Activated T-helper 1 cell treated with Interleukin-2 at 50 U/mL for 16 hours (primary cell): ENCODE data around the gene CYP2D6.
"Not testable (repeated sequence)": the region's sequence is repeated elsewhere in the genome, so short reads cannot be mapped to it uniquely, and the experiment has no call there.

Experiments
- DNase-seq: peaks from one replicate; pipeline ENCODE4 v3.0.0-alpha.2; 2020; ENCODE audit warnings: low read depth

Gene CYP2D6

DNA sequence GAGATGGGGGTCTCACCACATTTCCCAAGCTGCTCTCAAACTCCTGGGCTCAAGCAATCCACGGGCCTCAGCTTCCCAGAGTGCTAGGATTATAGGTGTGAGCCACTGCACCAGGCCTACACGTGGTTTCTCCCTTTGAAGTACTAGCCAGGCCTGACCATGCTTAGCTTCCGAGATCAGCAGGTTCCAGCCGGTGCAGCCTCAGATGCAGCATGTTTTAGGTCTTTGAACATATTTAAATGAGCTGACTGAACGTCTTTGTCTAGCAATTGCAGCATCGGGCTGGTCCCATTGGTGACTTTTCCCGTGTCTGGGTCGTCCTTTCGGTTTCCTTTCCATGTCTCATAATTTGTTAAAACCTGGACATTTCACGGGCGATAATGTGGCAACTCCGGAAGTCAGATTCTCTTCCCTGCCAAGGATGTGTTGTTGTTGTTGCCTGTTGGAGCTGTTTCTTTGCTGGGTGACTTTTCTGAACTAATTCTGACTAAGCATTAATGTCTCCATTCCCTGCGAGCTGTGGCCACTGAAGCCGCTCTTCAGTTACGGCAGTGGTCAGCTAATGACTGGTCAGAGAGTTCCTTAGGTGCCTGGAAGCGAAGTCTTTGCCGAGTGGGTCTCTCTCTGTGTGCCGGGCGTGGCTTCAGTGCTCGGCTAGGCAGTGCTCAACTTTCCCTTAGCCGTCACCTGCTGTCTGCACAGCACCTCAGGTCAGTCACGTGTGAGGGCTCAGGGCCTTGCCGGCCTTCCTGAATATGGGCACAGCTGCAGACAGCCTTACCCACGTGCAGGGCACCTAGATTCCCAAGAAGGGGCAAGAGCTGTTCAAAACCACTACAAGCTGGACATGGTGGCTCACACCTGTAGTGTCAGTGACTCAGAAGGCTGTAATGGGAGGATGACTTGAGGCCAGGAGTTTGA, 3.8 kb upstream of the CYP2D6 start:
- no peak for DNase-seq

- no peak for DNase-seq
These were observed 1.8 kb upstream of the CYP2D6 start for GRCh38 chr22:42132457-42132856.

- no peak for DNase-seq
These were observed 952 bp upstream of the CYP2D6 start for GRCh38 chr22:42131562-42131961.

- DNase-seq: not testable (repeated sequence)
These were observed 428 bp downstream of the CYP2D6 start for GRCh38 chr22:42130182-42130581.

DNA sequence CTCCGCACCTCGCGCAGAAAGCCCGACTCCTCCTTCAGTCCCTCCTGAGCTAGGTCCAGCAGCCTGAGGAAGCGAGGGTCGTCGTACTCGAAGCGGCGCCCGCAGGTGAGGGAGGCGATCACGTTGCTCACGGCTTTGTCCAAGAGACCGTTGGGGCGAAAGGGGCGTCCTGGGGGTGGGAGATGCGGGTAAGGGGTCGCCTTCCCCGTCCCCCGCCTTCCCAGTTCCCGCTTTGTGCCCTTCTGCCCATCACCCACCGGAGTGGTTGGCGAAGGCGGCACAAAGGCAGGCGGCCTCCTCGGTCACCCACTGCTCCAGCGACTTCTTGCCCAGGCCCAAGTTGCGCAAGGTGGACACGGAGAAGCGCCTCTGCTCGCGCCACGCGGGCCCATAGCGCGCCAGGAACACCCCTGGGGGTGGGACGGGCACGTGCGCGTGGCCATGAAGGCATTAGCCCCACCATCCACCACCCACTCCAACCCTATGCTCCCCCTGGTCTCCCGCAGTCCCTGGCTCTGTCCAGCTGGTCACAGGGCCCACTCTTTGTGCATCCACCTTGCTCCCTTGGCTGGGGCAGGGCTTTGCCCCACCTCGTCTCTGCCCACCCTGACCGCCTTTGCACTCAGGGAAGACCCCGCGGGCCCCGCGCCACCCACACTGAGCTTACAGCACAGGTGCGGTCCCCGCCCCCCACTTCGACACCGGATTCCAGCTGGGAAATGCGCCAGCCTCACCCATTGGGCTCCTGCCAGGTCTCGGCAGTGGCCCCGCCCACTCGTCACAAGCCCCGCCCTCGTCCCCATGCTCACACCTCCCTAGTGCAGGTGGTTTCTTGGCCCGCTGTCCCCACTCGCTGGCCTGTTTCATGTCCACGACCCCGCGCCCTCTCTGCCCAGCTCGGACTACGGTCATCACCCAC, 1.6 kb downstream of the CYP2D6 start:
- DNase-seq: not testable (repeated sequence)

DNA sequence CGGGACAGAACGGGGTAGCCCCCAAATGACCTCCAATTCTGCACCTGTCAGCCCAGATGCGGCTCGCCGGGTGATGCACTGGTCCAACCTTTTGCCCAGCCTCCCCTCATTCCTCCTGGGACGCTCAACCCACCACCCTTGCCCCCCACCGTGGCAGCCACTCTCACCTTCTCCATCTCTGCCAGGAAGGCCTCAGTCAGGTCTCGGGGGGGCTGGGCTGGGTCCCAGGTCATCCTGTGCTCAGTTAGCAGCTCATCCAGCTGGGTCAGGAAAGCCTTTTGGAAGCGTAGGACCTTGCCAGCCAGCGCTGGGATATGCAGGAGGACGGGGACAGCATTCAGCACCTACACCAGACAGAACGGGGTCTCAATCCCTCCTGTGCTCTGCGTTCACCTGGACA, 2.6 kb downstream of the CYP2D6 start:
- DNase-seq: not testable (repeated sequence)

- no peak for DNase-seq
These were observed 3.0 kb downstream of the CYP2D6 start for GRCh38 chr22:42127606-42128005.

GRCh38 chr22:42123529-42123928, 7.1 kb downstream of the CYP2D6 start:
- not testable (repeated sequence) for DNase-seq

DNA sequence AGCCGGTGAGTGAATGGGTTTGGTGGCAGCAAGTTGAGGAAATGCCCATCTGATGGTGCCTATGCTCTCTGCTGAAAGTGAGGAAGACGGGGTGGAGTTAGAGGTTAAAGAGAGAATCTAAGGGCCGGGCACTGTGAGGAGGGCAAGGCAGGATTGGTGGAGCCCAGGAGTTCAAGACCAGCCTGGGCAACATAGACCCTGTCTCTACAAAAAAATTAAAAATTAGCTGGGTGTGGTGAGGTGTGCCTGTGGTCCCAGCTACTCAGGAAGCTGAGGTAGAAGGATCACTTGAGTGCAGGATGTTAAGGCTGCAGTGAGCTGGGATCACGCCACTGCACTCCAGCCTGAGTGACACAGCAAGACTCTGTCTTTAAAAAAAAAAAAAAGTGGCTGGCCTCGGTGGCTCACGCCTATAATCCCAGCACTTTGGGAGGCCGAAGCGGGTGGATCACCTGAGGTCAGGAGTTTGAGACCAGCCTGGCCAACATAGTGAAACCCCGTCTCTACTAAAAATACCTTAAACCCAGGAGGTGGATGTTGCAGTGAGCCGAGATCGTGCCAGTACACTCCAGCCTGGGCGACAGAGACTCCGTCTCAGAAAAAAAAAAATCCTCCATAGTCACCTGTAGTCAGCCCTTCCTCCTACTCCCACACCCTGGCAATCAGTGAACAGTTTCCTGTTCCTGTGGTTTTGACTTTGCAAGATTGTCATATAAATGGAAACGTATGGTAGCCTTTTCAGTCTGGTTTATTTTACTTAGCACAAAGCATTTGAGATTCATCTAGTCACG, 10.2 kb downstream of the CYP2D6 start:
- not testable (repeated sequence) for DNase-seq

GRCh38 chr22:42116848-42117424, 13.7 kb downstream of the CYP2D6 start:
- no peak for DNase-seq

GRCh38 chr22:42115420-42115830, 15.2 kb downstream of the CYP2D6 start:
- not testable (repeated sequence) for DNase-seq

DNA sequence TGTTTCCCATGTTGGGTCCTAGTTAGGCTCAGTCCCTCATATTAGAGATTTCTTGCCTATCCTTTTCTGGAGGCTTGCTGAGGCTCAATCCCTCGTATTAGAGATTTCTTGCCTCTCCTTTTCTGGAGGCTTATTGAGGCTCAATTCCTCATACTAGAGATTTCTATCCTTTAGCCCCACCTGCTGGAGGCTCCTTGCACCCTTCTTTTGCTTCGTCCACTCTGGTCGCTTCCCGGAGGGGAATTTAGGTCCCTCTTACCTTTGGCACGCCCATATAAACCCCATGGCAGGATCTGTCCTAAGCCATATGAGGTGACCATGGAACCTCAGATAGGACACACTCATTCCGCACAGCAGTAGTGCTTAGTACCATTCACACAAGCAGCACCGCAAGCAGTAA, 15.9 kb downstream of the CYP2D6 start:
- no peak for DNase-seq

DNA sequence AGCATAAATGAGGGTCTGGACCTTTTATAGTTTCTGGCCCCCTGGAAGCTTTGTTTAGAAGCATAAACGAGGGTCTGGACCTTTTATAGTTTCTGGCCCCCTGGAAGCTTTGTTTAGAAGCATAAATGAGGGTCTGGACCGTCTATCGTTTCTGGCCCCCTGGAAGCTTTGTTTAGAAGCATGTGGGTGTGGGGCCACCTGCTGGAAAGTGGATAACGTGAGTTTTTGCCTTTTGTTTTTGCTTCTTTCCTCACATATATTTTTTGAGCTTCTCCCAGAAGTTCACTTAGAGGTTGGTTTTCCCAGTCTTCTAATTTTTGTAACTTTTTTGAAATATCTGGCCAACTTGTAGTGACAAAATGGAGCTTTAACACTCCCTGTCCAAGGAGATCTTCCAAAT, 17.8 kb downstream of the CYP2D6 start:
- DNase-seq: not testable (repeated sequence)

DNA sequence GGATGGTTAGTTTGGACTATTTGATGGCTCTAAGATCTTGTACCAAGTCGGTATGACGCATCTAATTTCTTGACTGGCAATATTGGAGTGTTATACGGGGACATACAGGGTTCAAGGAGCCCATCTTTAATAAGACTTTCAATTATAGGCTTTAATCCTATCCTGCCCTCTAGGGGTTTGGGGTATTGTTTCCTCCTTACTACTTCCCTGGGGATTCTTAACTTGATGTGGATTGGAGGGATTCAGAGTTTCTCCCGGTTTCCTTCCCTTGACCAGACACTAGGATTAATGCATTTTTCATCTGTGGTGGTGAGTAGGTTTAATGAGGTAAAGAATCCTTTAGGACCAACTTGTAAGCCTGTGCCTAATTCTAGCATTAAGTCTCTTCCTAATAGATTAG, 18.8 kb downstream of the CYP2D6 start:
- no peak for DNase-seq

- no peak for DNase-seq
These were observed 21.8 kb downstream of the CYP2D6 start for GRCh38 chr22:42108848-42109247.

GRCh38 chr22:42104332-42104860, 26.2 kb downstream of the CYP2D6 start:
- not testable (repeated sequence) for DNase-seq

- no peak for DNase-seq
These were observed 29.4 kb downstream of the CYP2D6 start for GRCh38 chr22:42101199-42101598.

GRCh38 chr22:42091455-42091782, 39.2 kb downstream of the CYP2D6 start:
- DNase-seq: no peak

DNA sequence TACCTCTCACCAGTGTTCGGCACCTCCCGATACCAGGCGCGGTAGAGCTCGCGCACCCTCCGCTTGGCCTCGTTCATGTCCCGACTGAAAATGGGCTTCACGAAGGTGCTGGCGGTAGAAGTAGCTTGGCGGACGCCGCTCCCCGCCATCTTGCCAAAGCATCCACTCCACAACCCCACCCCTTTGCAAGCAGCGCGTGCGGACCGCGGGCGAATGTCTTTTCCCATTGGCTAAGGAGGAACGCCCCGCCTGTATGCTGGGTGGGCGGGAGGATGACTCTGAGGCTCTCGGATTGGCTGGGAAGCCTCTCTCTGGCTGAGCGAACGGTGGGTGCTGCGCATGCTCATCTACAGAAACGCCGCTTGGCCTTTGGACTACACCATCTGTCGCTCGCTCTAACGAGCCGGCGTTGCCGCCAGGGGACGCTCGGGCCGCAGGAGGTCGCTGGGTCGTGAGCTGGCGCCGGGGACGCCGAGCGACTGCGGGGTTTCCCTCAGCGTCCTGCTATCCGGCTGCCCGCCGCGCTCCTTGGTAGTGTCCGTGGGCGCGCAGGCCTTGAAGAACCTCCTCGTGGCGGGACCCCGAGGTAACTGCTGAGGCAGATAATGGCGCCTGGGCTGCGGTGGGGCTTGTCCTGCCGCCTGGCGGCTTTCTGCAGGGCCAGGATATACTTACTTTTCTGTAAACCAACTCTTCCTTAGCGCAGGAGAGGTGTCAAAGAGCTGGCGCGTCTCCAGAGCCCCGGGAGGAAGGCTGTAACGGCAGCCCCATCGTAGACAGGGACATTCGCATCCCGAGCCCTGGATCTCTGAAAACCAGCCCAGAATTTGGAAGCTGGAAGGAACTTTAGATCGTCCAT, 39.8 kb downstream of the CYP2D6 start, which contains the start of gene NDUFA6:
Gene NDUFA6 (minus strand): TSS at position 177 of the 859 bp plus-strand sequence. CDS start 28 bp downstream, at position 149.
- peak; percentile 97 for DNase-seq

DNA sequence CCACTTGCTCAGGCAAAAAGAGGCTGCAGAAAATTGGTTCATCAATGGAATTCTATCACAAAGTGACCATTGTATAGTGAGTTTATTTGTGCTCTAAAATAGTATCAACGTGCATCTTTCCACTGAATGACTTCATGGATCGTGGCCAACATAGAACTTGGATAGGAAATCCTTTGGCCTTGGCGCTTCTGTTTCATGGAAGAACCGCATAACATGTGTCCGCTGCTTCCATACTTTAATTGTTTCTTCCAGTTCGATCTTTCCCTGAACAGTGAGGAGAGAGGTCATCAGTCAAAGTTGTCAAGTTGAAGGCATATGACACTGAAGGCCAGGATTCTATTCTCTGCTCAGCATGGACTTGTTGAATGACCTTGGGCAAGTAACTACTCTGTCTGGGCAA, 44.6 kb downstream of the CYP2D6 start:
- DNase-seq: no peak
